ENCODE results near the gene HNRNPL.
A peak's percentile ranks its signal among the peaks of the same experiment; 100 is the strongest.
"Not testable (repeated sequence)": the region's sequence is repeated elsewhere in the genome, so short reads cannot be mapped to it uniquely, and the experiment has no call there.

The HNRNPL gene

DNA sequence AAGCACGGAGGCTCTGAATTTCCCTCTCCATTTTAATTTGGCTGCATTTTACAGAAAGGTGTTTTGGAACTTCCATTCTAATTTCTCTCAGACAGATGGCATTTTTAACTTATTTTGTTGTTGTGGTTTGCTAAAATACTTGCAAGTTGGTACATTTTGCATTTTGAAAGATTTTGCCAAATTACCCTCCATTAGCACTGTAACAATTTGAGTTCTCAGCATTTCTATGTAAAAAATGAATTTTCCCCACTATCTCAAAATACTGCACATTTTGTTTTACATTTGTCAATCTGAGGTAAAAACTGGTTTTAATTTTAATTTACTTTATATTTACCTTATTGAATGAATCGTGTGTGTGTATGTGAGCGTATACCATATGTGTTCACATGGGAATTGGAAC is 7.0 kb upstream of the HNRNPL start:
- Histone ChIP-seq H4K91ac (ENCODE audit: low read depth, low read length, poor library complexity) (no peak overlapping the region), H3K4me2 (ENCODE audit: insufficient read depth, low read length, poor library complexity, severe bottlenecking) (no peak overlapping the region), H2AK5ac (ENCODE audit: low read depth, low read length) (no peak overlapping the region), H3K9me3 (replicated peaks in 1 of 2; ENCODE audit: control insufficient read depth in 2 of 2, insufficient read depth in 1 of 2, low read depth in 1 of 2, low read length in 2 of 2) (peaks cover 0 to 6% of the 10 kb centered on the region in 2 donors), H2BK120ac (ENCODE audit: low read depth, low read length) (no peak overlapping the region), H3K36me3 (replicated peaks in 1 of 2; ENCODE audit: control insufficient read depth in 2 of 2, insufficient read depth in 2 of 2, low read length in 2 of 2) (no peaks in the 10 kb centered on the region), H2BK12ac (ENCODE audit: low read length) (no peak overlapping the region), H3K27me3 (ENCODE audit: control insufficient read depth in 3 of 3, insufficient read depth in 3 of 3, low read depth in 1 of 3, low read length in 3 of 3) (no peaks in the 10 kb centered on the region), H2AFZ (ENCODE audit: low read length) (no peak overlapping the region), H3K18ac (ENCODE audit: low read length) (no peak overlapping the region), H3K9ac (ENCODE audit: low read depth, low read length, poor library complexity) (no peak overlapping the region), H4K8ac (ENCODE audit: low read depth, low read length) (no peak overlapping the region), H3K4me3 (ENCODE audit: low read length in 2 of 2) (no peak overlapping the region), H2BK5ac (ENCODE audit: low read length) (no peak overlapping the region), H3K23ac (ENCODE audit: low read depth, low read length, poor library complexity) (no peak overlapping the region), H3K4me1 (ENCODE audit: control insufficient read depth in 2 of 2, insufficient read depth in 1 of 2, low read depth in 1 of 2, low read length in 2 of 2) (peaks cover 0 to 6% of the 10 kb centered on the region in 2 donors), H3K14ac (ENCODE audit: low read length) (no peak overlapping the region), H3K4ac (ENCODE audit: low read length) (no peak overlapping the region), H2BK15ac (ENCODE audit: low read length) (no peak overlapping the region), H3K79me1 (ENCODE audit: low read depth, low read length) (no peaks in the 10 kb centered on the region), H3K27ac (replicated peaks; ENCODE audit: low read length) (no peak overlapping the region)
- DNase-seq (ENCODE audit: low spot score): no peak
- WGBS, 2 donors (ENCODE audit: extremely low coverage in 2 of 2, insufficient read length in 2 of 2, insufficient replicate concordance in 1 of 2): no CpG with 5 or more reads among the region's 3 CpGs

DNA sequence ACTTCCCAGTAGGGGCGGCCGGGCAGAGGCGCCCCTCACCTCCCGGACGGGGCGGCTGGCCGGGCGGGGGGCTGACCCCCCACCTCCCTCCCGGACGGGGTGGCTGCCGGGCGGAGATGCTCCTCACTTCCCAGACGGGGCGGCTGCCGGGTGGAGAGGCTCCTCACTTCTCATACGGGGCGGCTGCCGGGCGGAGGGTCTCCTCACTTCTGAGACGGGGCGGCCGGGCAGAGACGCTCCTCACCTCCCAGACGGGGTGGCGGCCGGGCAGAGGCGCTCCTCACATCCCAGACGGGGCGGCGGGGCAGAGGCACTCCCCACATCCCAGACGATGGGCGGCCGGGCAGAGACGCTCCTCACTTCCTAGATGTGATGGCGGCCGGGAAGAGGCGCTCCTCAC is 6.0 kb upstream of the HNRNPL start:
- H3K9ac ChIP-seq (ENCODE audit: low read depth, low read length, poor library complexity); H2BK5ac ChIP-seq (ENCODE audit: low read length); H2BK12ac ChIP-seq (ENCODE audit: low read length); H3K4me2 ChIP-seq (ENCODE audit: insufficient read depth, low read length, poor library complexity, severe bottlenecking); H3K4ac ChIP-seq (ENCODE audit: low read length); H4K91ac ChIP-seq (ENCODE audit: low read depth, low read length, poor library complexity); H3K9me3 ChIP-seq (replicated peaks in 1 of 2; ENCODE audit: control insufficient read depth in 2 of 2, insufficient read depth in 1 of 2, low read depth in 1 of 2, low read length in 2 of 2); H3K23ac ChIP-seq (ENCODE audit: low read depth, low read length, poor library complexity); H3K4me3 ChIP-seq (ENCODE audit: low read length in 2 of 2); H3K79me1 ChIP-seq (ENCODE audit: low read depth, low read length); H3K27ac ChIP-seq (replicated peaks; ENCODE audit: low read length); DNase-seq (ENCODE audit: low spot score); H3K14ac ChIP-seq (ENCODE audit: low read length); H2BK120ac ChIP-seq (ENCODE audit: low read depth, low read length); H4K8ac ChIP-seq (ENCODE audit: low read depth, low read length); H2BK15ac ChIP-seq (ENCODE audit: low read length); H3K18ac ChIP-seq (ENCODE audit: low read length); H3K27me3 ChIP-seq (ENCODE audit: control insufficient read depth in 3 of 3, insufficient read depth in 3 of 3, low read depth in 1 of 3, low read length in 3 of 3); H2AK5ac ChIP-seq (ENCODE audit: low read depth, low read length); H3K36me3 ChIP-seq (replicated peaks in 1 of 2; ENCODE audit: control insufficient read depth in 2 of 2, insufficient read depth in 2 of 2, low read length in 2 of 2); H2AFZ ChIP-seq (ENCODE audit: low read length); H3K4me1 ChIP-seq (ENCODE audit: control insufficient read depth in 2 of 2, insufficient read depth in 1 of 2, low read depth in 1 of 2, low read length in 2 of 2): not testable (repeated sequence)
- no CpG with 5 or more reads among the region's 37 CpGs for WGBS, 2 donors (ENCODE audit: extremely low coverage in 2 of 2, insufficient read length in 2 of 2, insufficient replicate concordance in 1 of 2)

DNA sequence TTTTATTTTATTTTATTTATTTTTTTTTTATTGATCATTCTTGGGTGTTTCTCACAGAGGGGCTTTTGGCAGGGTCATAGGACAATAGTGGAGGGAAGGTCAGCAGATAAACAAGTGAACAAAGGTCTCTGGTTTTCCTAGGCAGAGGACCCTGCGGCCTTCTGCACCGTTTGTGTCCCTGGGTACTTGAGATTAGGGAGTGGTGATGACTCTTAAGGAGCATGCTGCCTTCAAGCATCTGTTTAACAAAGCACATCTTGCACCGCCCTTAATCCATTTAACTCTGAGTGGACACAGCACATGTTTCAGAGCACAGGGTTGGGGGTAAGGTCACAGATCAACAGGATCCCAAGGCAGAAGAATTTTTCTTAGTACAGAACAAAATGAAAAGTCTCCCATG is 5.2 kb upstream of the HNRNPL start:
- H2BK15ac ChIP-seq (ENCODE audit: low read length); H2AFZ ChIP-seq (ENCODE audit: low read length); H3K23ac ChIP-seq (ENCODE audit: low read depth, low read length, poor library complexity); DNase-seq (ENCODE audit: low spot score); H2BK120ac ChIP-seq (ENCODE audit: low read depth, low read length); H3K18ac ChIP-seq (ENCODE audit: low read length); H3K36me3 ChIP-seq (replicated peaks in 1 of 2; ENCODE audit: control insufficient read depth in 2 of 2, insufficient read depth in 2 of 2, low read length in 2 of 2); H2BK12ac ChIP-seq (ENCODE audit: low read length); H3K79me1 ChIP-seq (ENCODE audit: low read depth, low read length); H3K27me3 ChIP-seq (ENCODE audit: control insufficient read depth in 3 of 3, insufficient read depth in 3 of 3, low read depth in 1 of 3, low read length in 3 of 3); H3K14ac ChIP-seq (ENCODE audit: low read length); H3K9ac ChIP-seq (ENCODE audit: low read depth, low read length, poor library complexity); H4K8ac ChIP-seq (ENCODE audit: low read depth, low read length); H3K4me3 ChIP-seq (ENCODE audit: low read length in 2 of 2); H3K9me3 ChIP-seq (replicated peaks in 1 of 2; ENCODE audit: control insufficient read depth in 2 of 2, insufficient read depth in 1 of 2, low read depth in 1 of 2, low read length in 2 of 2); H2AK5ac ChIP-seq (ENCODE audit: low read depth, low read length); H3K4me1 ChIP-seq (ENCODE audit: control insufficient read depth in 2 of 2, insufficient read depth in 1 of 2, low read depth in 1 of 2, low read length in 2 of 2); H3K4me2 ChIP-seq (ENCODE audit: insufficient read depth, low read length, poor library complexity, severe bottlenecking); H2BK5ac ChIP-seq (ENCODE audit: low read length); H4K91ac ChIP-seq (ENCODE audit: low read depth, low read length, poor library complexity); H3K4ac ChIP-seq (ENCODE audit: low read length); H3K27ac ChIP-seq (replicated peaks; ENCODE audit: low read length): not testable (repeated sequence)
- WGBS, 2 donors (ENCODE audit: extremely low coverage in 2 of 2, insufficient read length in 2 of 2, insufficient replicate concordance in 1 of 2): no CpG with 5 or more reads among the region's 3 CpGs

DNA sequence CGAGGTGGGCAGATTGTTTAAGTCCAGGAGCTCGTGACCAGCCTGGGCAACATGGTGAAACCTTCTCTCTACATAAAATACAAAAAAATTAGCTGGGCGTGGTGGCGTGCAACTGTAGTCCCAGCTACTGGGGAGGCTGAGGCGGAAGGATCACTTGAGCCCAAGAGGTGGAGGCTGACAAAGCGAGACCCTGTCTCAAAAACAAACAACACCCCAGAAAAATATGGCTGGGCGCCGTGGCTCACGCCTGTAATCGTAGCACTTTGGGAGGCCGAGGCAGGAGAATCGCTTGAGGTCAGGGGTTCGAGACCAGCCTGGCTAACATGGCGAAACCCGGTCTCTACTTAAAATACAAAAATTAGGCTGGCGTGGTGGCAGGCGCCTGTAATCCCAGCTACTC is 3.4 kb upstream of the HNRNPL start:
- no peak overlapping the region for H3K14ac ChIP-seq (ENCODE audit: low read length)
- no peak overlapping the region for H4K8ac ChIP-seq (ENCODE audit: low read depth, low read length)
- no peak overlapping the region for H3K4ac ChIP-seq (ENCODE audit: low read length)
- H3K4me3 ChIP-seq (ENCODE audit: low read length in 2 of 2): peak overlapping the region in 1 of 2 donors; percentile 79
- no peak overlapping the region for H2BK120ac ChIP-seq (ENCODE audit: low read depth, low read length)
- no peak overlapping the region for H3K4me2 ChIP-seq (ENCODE audit: insufficient read depth, low read length, poor library complexity, severe bottlenecking)
- no peak overlapping the region for H2BK5ac ChIP-seq (ENCODE audit: low read length)
- peaks cover 11 to 13% of the 10 kb centered on the region in 2 donors for H3K4me1 ChIP-seq (ENCODE audit: control insufficient read depth in 2 of 2, insufficient read depth in 1 of 2, low read depth in 1 of 2, low read length in 2 of 2)
- H3K27me3 ChIP-seq (ENCODE audit: control insufficient read depth in 3 of 3, insufficient read depth in 3 of 3, low read depth in 1 of 3, low read length in 3 of 3): no peaks in the 10 kb centered on the region
- no peak overlapping the region for H3K18ac ChIP-seq (ENCODE audit: low read length)
- H4K91ac ChIP-seq (ENCODE audit: low read depth, low read length, poor library complexity): no peak overlapping the region
- H3K9me3 ChIP-seq (replicated peaks in 1 of 2; ENCODE audit: control insufficient read depth in 2 of 2, insufficient read depth in 1 of 2, low read depth in 1 of 2, low read length in 2 of 2): peaks cover 0 to 6% of the 10 kb centered on the region in 2 donors
- H3K9ac ChIP-seq (ENCODE audit: low read depth, low read length, poor library complexity): no peak overlapping the region
- no CpG with 5 or more reads among the region's 17 CpGs for WGBS, 2 donors (ENCODE audit: extremely low coverage in 2 of 2, insufficient read length in 2 of 2, insufficient replicate concordance in 1 of 2)
- no peak for DNase-seq (ENCODE audit: low spot score)
- no peak overlapping the region for H2BK12ac ChIP-seq (ENCODE audit: low read length)
- no peak overlapping the region for H2AK5ac ChIP-seq (ENCODE audit: low read depth, low read length)
- no peak overlapping the region for H3K27ac ChIP-seq (replicated peaks; ENCODE audit: low read length)
- peak overlapping the region; percentile 91 for H2BK15ac ChIP-seq (ENCODE audit: low read length)
- no peak overlapping the region for H3K23ac ChIP-seq (ENCODE audit: low read depth, low read length, poor library complexity)
- H3K36me3 ChIP-seq (replicated peaks in 1 of 2; ENCODE audit: control insufficient read depth in 2 of 2, insufficient read depth in 2 of 2, low read length in 2 of 2): peaks cover 0 to 8% of the 10 kb centered on the region in 2 donors
- peak overlapping the region; percentile 77 for H2AFZ ChIP-seq (ENCODE audit: low read length)
- no peaks in the 10 kb centered on the region for H3K79me1 ChIP-seq (ENCODE audit: low read depth, low read length)

Measured in neuronal stem cell (in vitro differentiated cells).